ENCODE data around the gene ZNF549.

ZNF549 gene

DNA sequence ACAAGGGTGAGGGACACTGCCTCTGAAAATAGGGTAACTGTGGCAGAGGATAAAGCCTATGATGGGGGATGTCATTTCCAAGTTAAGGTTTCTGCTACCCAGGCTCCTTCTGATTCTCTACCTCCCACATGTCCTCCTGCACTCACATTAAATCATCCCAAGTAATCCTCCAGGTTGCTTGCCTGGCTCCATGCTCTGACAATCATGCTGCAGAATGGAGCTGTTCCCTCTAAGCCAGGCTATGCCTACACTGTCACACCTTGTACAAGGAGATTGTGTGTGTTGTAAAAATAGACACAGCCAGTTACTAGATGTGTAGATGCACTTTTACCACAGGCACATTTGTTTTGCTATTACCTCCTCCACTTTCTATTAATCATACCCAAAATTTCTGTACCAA, 43.6 kb downstream of the ZNF549 start:
- no peak for DNase-seq

- DNase-seq = no peak
Observed at GRCh38 chr19:57572415-57572947, 45.3 kb downstream of the ZNF549 start.

DNA sequence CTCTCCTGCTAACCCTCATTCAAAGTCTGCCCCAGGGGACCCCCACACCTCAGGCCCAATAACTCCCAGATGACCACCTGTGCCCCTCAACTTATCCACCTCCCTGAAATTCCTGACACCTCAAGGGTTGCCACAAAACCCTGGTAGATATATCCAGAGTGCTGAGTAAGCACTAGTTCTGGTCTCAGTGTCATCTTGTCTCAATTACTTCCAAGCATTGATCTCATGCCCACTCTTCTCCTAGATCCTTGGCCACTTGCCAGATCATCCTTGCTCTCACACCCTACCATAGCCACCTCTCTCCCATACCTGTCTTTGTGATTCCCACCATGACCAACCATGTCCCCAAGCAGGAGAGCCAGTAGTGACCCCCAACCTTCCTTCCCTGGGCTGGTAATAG, 49.5 kb downstream of the ZNF549 start:
- no peak for DNase-seq

- peak; percentile 98 to 99 (median 99) for DNase-seq
Observed at GRCh38 chr19:57578487-57579205, 51.5 kb downstream of the ZNF549 start, which contains the start of gene ZNF416. TSS of gene ZNF416 (minus strand) at chr19:57578911. CDS start at chr19:57578704, 207 bp downstream.

- DNase-seq = no peak
Observed at GRCh38 chr19:57583104-57583520, 56.0 kb downstream of the ZNF549 start.

DNA sequence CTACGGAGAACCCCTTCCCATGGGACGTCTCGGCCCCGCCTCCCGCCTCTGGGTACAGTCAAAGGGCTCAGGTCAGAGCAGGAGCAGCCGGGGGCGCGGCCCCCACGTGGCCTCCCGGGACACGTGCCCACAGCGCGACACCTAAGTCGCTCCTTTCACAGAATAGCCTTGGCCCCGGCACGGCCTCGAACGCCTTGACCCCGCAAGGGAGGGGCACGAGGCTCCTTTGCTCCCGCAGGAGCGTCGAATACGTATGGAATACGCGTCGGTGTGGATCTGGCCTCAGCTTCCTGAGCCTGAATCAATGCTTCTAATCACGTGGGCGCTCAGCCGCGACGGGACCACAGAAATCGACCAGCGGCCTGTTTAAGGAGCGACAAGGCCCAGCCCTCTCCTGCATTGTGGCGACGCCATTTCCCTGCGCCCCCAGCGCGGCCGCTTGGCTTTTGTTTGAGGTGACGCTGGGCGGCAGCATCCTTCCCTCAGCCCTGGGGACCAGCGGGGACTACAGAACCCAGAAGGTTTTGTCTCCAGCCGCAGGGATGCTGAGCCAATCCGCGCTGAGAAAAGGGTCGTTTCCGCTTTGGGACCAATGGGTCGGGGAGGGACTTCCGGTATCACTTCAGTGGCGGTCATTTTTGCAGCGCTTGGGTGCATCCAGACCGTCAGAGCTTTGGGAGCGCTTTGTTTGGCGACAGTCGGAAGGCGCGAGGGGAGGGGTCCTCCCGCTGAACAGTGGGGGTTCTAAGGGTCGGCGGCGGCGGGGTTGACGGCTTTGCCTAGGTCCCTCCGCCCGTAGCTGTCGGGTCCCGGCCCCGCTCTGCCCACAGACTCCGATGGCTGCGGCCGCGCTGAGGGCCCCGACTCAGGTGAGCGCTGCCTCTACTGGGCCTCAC, 56.6 kb downstream of the ZNF549 start, which contains the start of gene ZIK1:
Gene ZIK1 (plus strand): TSS at position 625 of the 896 bp plus-strand sequence. CDS start 212 bp downstream, at position 837.
- peak; percentile 91 to 93 (median 92) for DNase-seq

DNA sequence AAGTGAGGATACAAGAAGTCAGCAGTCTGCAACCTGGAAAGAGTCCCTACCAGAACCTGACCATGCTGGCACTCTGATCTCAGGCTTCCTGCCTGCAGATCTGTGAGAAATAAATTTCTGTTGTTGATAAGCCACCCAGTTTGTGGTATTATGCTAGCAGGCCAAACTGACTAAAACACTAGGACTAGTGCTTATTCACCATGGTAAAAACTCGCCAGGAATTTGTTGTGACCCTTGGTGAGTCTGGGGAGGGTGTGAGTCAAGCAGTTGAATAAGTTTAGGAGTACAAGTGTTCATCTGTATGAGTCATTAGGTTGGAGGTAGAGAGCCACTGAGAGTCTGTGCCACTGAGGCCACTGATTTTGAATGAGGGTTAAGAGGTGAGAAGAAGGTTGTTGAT, 60.4 kb downstream of the ZNF549 start:
- no peak for DNase-seq

GRCh38 chr19:57599377-57599760, 72.2 kb downstream of the ZNF549 start:
- DNase-seq = no peak

DNA sequence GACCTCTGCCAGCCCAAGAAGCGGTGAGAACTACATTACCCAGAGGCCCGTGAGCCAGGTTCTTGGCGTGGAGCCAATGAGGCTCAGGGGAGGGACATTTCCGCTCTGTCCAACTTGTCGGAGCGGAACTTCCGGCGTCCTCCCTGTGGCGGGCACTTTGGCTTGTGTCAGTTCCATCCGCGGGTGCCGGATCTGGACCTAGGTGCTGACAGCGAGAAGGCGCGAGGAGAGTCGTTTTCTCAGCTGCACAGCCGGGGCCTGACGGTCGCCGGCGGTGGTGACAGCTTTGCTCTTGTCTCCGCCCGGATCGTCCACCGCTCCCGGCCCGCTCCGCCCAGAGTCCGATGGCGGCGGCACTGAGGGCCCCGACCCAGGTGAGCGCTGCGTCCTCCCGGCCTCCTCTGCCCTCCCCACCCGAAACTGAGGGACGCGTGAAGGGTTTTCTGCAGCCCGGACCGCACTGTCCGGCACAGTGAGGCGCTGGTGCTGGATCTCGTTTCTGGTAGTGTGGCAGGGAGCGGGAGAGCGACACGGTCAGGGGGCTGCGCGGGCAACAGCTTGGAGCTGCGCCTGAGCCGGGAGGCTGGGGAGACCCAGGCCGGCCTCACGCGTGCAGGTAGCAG, 72.7 kb downstream of the ZNF549 start, which contains the start of gene ZNF530:
Gene ZNF530 (plus strand): TSS at position 125 of the 623 bp plus-strand sequence. CDS start 4,461 bp downstream, outside the sequence.
- peak; percentile 95 to 98 (median 97) for DNase-seq

DNA sequence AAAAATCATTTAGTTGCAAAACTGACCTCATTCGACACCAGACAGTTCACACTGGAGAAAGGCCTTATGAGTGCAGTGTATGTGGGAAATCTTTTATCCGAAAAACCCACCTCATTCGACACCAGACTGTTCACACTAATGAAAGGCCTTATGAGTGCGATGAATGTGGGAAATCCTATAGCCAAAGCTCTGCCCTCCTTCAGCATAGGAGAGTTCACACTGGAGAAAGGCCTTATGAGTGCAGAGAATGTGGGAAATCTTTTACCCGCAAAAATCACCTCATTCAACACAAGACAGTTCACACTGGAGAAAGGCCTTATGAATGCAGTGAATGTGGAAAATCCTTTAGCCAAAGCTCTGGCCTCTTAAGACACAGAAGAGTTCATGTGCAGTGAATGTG, 79.8 kb downstream of the ZNF549 start:
- no peak for DNase-seq

Data from suppressor macrophage treated with lipopolysaccharide for 1 hour (primary cell).